AG10803 (cell line): ENCODE data around the gene PLCL1.

Source experiments
- DNase-seq: peaks from one replicate; pipeline ENCODE4 v3.0.0; 2010; ENCODE audit warnings: low read depth
- H3K4me3 ChIP-seq: 2 replicates; pipeline ENCODE4 v1.5.1; 2011; ENCODE audit warnings: mild to moderate bottlenecking, low read length, control low read depth
- CTCF ChIP-seq: conservative IDR thresholded peaks from 2 replicates; pipeline ENCODE4 v1.5.1; 2011; ENCODE audit warnings: mild to moderate bottlenecking, low read length, control low read depth, inconsistent platforms

PLCL1 gene

DNA sequence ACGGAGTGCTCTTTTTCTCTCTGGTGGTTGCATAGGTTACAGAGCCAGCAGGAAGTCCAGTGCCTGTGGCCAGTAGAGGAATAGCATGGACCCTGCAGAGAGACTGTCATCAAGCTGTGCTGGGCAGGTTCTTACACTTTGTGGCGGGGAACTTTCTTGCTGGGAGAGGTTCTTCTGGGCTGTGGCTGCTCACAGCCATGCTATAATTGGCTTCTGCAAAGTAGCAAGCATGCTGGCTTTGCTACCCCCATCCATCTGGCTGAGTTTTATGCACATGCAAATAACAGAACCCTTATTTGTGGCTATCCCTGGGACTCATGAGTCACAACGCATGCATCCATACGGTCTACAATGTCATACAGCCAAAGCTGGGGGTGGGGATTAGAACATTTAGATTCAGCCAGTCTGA, 68.9 kb downstream of the PLCL1 start:
- no peak overlapping the region for H3K4me3 ChIP-seq
- peak; percentile 88 for DNase-seq
- peak; percentile 40 for TF ChIP-seq CTCF

DNA sequence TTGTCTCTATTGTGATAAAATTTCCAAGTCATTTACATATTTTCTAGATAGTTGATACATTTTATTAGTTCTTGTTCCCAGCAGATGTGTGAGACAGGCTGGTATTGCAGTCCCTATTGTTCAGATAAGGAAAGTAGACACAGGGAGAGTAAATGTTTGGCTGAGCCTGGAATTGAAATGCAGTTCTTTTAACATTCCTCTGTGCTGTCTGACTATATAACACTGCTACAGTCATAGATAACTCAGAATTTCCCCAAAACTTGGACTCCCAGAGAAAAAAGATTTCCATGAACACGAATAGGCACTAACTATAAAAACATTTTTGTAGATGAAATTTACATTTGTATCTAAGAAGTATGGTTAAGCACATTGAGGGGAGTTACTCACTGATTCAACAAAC, 71.4 kb downstream of the PLCL1 start:
- H3K4me3 ChIP-seq, result no peak overlapping the region
- no peak for TF ChIP-seq CTCF
- no peak for DNase-seq

DNA sequence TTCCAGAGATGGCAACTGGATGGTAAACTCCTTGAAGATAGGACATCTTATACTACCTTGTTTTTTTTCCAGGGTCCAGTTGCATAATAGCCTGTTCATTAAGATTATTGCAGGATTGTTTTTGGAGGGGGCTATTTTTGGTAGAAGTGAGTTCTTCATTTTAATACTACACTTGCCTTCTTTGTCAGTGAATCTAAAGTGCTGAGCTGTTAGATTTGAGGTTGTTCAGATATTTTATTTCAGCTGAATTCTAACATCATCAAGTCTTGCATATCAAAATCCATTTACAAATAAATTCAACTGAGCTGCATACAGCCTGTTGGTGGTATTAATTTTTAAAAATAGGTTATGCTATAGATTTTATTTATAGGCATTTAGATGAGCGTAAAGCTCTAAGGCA, 72.1 kb downstream of the PLCL1 start:
- H3K4me3 ChIP-seq, result no peak overlapping the region
- DNase-seq, result no peak
- TF ChIP-seq CTCF, result no peak

DNA sequence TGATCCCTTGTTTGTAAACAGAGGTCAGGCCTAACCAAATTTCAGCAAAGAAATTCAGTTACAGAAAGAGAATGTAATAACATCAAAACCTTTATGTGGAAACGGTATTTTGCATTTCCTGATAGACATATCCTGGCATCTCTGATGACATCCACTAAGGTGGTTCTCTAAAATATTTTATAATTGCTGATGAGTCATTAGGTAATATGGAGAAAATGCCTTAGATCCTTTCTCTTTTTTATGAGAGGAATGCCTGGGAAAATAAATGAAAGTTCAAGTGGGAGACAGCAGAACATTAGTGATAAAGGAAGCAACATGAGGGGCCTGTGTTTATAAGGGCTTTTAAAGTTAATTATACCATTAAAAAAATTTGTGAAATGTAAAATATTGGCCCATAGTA, 72.6 kb downstream of the PLCL1 start:
- no peak for DNase-seq
- no peak for TF ChIP-seq CTCF
- H3K4me3 ChIP-seq, result no peak overlapping the region

DNA sequence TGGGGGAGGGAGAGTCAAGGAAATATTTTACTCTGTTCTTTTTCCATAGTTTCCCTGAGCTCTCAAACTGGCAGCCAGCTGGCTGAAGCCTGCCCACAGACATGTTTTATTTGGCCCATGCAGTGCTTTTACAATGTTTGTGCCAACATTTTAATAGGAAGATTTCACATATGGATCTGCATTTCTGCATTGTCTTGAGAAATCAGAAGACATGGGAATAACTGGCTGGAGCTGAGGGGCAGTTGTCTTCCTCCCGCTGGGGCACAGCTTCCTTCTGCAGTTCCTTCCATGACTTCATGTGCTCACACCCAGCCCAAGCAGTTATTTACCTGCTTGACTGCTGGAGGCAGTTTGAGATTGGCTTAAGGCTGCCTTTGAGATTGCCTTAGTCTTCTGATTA, 74.4 kb downstream of the PLCL1 start:
- peak; percentile 55 for DNase-seq
- TF ChIP-seq CTCF, result no peak

GRCh38 chr2:197879812-197880408, 75.5 kb downstream of the PLCL1 start:
- TF ChIP-seq CTCF, result no peak
- DNase-seq, result peak; percentile 70
- H3K4me3 ChIP-seq, result no peak overlapping the region

More for the DNA sequence above, 74.4 kb downstream of the PLCL1 start:
- no peak overlapping the region for H3K4me3 ChIP-seq

GRCh38 chr2:197883354-197884032, 79.1 kb downstream of the PLCL1 start:
- peak; percentile 68 for DNase-seq
- no peak for TF ChIP-seq CTCF
- no peak overlapping the region for H3K4me3 ChIP-seq
